HG03520 (cell line): Measurements from ENCODE around the gene PTPRM.
"Not testable (repeated sequence)": the region's sequence is repeated elsewhere in the genome, so short reads cannot be mapped to it uniquely, and the experiment has no call there.

Experiments used
- ATAC-seq: cut with Tn5 transposase; IDR thresholded peaks from one replicate; pipeline ENCODE4 v1.9.1; 2021; ENCODE audit warnings: mild to moderate bottlenecking, moderate library complexity; ENCODE audit not compliant: unreplicated experiment

Gene PTPRM

DNA sequence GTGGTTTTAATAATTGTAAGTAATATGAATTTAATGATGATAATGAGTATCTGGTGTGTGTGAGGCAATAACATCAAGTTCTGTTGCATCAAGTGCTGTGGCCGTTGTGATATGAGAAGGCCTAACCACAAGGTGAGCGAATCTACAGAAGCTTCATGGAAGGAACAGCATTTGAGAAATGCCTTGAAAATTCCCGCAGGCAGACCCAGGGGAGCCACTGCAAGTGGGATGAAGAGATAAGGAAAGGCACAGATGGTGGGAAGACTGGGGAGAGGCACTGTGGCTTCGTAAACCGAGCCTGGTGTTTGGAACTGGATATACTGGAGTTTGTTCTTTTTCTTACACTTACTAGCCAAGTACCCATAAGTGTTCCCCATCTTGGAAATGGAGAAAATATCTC is 357.5 kb downstream of the PTPRM start:
- no peak for ATAC-seq

- no peak for ATAC-seq
Measured at GRCh38 chr18:7926526-7926925, 359.4 kb downstream of the PTPRM start.

- no peak for ATAC-seq
Measured at GRCh38 chr18:7927119-7927518, 360.0 kb downstream of the PTPRM start.

- ATAC-seq: no peak
Measured at GRCh38 chr18:7931763-7932162, 364.6 kb downstream of the PTPRM start.

GRCh38 chr18:7937268-7937667 is 370.2 kb downstream of the PTPRM start:
- ATAC-seq: no peak

DNA sequence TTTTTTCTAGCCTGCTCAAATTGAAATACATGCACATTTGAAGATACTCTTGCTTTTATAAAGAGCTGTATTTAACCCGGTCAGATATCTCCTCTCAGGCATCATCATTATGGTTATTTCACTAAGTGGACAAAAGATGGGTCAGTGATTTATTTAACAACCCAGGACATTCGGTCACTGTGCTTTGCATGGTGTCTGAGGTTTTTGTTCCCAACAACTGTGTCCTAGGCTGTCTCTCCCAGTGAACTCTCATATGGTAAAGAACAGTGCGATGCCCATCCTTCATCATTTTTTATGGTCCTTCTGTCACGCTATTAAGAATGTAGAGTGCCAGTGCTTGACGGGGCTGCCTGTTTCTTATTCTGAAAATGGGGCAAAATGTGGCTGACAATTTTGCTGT is 372.4 kb downstream of the PTPRM start:
- no peak for ATAC-seq

DNA sequence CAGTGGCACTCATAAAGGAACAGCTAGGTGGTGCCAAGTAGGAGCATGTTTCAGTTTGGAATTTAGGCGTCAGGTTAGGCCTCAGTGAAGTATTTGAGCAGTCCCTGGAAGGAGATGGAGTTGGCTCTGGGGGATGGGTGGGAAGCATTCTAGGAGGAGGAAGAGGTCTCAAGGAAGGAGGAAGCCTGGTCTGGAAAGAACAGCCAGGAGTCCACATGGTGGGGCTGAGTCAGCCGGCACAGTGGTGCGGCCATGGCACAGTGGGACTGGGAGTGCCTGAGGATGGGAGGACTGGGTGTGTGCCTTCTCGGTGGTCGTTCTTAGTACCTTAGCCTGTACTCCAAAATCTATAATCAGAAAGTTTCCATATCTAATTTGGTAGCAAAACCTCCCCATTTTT is 373.3 kb downstream of the PTPRM start:
- no peak for ATAC-seq

DNA sequence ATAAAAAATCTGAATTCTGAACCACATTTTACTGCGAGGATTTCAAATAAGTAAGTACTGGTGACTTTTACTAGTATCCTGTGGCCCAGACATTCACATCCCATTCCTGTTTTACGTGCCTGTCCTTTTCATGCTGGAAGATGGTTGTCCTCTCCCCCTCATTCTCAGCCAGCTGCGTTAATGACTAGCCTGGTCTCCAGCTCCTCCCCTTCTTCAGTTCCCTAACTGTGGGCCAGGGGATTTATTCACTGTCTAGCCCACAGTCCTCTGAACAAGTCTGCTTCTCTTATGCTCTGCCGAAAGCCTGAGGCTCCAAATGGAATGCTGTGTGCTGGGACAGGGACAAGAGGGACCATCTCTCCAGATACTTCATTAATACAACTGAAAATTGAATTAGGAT is 373.9 kb downstream of the PTPRM start:
- ATAC-seq: no peak

GRCh38 chr18:7941533-7941932 is 374.4 kb downstream of the PTPRM start:
- no peak for ATAC-seq

- no peak for ATAC-seq
Measured at GRCh38 chr18:7945882-7946281, 378.8 kb downstream of the PTPRM start.

GRCh38 chr18:7946734-7947377 is 379.7 kb downstream of the PTPRM start:
- no peak for ATAC-seq

GRCh38 chr18:7950380-7951136 is 383.4 kb downstream of the PTPRM start:
- no peak for ATAC-seq

DNA sequence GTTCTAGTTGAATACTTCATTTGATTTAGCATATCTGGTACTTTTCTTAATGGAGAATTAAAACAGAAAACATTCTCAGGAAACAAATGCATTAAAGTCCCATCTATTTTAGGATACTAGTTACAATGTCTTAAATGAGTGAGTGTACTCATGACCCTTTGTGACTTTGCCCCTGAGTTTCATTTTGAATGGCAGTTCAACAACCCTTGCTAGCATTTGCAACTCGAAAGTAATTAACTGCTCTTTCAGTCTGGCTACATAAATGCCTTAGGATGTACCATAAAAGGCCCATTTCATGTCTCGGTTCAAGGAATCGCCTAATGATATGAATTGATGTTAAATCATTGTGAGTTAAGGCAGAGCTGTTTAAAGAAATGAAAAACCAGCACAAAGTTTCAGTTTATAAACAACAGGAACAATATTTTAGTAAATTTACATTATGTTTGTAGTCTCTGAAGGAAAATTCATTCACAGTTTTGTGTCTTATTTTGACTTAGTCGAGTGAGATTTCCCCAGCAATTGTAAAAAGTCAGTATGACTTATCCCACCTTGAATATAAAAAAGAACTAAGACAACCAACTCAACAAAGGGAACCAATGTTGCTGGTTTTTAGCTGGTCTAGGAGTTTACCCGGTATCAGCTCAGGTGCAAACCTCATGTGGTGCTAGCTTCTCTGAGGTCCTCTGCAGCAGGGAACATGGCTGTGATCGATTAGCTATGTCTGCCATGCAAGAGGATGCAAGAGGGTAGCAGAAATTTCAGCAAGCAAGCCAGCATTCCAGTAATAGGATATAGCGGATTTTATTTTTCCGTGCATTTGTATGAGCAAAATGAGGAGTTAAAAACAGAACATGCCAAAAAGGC is 386.2 kb downstream of the PTPRM start:
- ATAC-seq: peak; percentile 85

DNA sequence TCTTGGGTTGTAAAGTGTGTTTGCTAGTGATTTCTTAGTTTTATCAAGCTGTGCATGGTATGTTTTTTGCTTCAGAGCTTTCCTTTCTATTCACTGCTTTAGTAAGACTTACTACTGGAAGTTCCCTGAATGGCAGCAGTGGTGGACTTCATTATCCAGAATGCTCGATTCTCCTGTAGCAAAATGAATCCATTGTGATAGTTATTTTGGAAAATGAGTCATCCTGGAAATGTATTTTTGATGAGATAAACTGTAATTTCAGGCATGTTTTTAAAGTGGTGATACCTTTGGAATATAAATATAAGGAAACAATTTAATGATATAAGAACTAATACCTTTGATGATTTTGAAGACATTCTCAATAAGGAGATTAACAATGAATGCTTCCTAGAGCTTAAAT is 387.1 kb downstream of the PTPRM start:
- ATAC-seq: no peak

- ATAC-seq: no peak
Measured at GRCh38 chr18:7955175-7955574, 388.1 kb downstream of the PTPRM start.

GRCh38 chr18:7957297-7957696 is 390.2 kb downstream of the PTPRM start:
- ATAC-seq: no peak

DNA sequence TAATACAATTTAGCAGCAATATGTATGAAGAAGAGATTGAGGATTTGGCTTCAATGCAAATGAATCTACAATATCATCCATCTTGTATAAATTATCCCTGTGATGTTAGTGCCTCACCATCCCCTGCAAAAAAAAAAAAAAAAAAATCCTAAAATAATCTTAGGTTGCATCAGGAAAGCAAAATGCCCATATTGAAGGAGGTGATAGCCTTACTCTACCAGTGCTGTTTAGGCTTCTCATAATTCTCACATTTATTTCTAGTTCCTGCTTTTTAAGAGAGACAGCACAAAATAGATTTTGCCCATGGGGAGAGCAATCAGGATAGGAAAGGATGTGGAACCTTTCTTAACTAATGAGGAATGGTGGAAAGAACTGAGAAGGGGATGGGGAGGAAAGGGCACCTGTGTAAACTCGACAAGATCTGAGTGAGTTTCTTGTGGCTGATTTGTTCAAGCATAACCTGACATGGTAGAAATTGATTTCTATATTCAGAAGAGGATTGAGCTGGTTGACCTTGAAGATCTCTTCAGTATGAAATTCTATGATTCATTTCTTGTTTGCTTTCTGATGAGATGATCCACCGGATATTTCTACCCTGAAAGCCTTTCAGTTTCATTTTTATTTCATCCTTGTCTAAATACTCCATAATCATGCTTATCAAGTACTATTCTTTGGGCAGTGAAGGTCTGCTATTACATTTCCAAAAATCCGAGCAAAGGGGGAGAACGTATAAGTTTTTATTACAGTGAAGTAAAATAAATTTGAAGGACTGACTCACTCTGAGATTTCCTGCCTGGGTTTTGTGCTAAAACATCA is 391.2 kb downstream of the PTPRM start:
- no peak for ATAC-seq

GRCh38 chr18:7958897-7959146 is 391.7 kb downstream of the PTPRM start:
- ATAC-seq: no peak

GRCh38 chr18:7966682-7967081 is 399.6 kb downstream of the PTPRM start:
- ATAC-seq: not testable (repeated sequence)

DNA sequence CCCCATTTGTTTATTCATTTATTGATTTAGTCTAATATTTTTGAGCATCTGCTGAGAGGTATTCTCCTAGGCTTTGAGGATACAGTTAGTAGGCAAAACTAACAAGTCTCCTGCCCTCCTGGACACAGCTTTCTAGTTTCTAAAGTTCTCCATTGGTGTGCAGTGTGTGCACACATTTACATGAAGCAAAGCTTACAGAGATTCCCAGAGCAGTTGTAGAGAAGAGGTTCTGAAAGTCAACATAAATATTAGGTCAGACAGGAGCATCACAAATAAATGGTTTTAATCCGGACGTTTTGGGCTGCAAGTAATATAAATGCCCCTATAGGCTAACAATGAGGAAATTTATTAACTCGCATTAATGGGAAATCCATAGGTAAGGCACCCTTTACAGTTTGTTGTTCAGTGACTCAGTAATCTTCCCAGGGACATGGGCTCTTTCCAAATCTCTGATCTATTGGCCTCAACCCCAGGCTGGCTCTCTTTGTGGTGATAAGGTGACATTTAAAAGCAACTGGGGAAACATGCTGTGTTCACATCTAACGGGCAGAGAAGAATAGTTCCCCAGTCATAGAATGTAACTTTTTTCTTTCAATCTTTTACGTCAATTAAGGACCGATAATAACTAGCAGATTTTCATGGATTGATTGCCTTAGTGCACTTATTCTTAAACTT is 407.2 kb downstream of the PTPRM start:
- no peak for ATAC-seq

- ATAC-seq: no peak
Measured at GRCh38 chr18:7977897-7978296, 410.8 kb downstream of the PTPRM start.
